T-helper 2 cell treated with Interferon-gamma antibody and Interleukin-4, amounts not matched to agents 5 μg/mL and 100 μg/mL, for 36 hours (primary cell): ENCODE measurements around the gene NONO.
"Not testable (repeated sequence)": the region's sequence is repeated elsewhere in the genome, so short reads cannot be mapped to it uniquely, and the experiment has no call there.

Source experiments
- DNase-seq: peaks from one replicate; pipeline ENCODE4 v3.0.0; 2021; ENCODE audit warnings: low spot score
- H3K27ac Mint-ChIP-seq: one replicate; pipeline ENCODE4 v1.8.0; 2021; ENCODE audit warnings: mild to moderate bottlenecking, mixed read lengths
- H3K27me3 Mint-ChIP-seq: one replicate; pipeline ENCODE4 v1.8.0; 2021; ENCODE audit warnings: low read depth, mixed read lengths
- H3K36me3 Mint-ChIP-seq: one replicate; pipeline ENCODE4 v1.8.0; 2021; ENCODE audit warnings: low read depth, mixed read lengths
- H3K4me1 Mint-ChIP-seq: one replicate; pipeline ENCODE4 v1.8.0; 2021; ENCODE audit warnings: low read depth, mixed read lengths
- H3K4me3 Mint-ChIP-seq: one replicate; pipeline ENCODE4 v1.8.0; 2022; ENCODE audit warnings: mild to moderate bottlenecking, moderate library complexity, mixed read lengths
- H3K9me3 Mint-ChIP-seq: one replicate; pipeline ENCODE4 v1.8.0; 2021; ENCODE audit warnings: mixed read lengths

Gene NONO

DNA sequence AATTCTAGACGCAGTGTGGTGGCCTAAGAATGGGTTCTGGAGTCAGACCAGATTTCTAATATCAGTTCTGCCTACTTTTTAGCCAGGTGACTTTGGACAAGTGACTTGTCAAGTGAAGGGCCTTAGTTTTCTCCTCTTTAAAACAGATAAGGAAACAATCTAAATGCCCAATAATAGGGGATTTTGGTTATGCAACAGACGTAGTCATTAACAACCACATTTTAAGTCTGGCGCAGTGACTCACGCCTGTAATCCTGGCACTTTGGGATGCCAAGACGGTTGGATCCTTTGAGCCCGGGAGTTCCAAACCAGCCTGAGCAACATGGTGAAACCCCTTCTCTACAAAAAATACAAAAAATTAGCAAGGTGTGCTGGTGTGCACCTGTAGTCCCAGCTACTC, 27.4 kb upstream of the NONO start:
- DNase-seq: no peak
- no peaks in the 10 kb centered on the region for H3K27me3 Mint-ChIP-seq
- peak overlapping the region; percentile 52 for H3K4me3 Mint-ChIP-seq
- no peaks in the 10 kb centered on the region for H3K36me3 Mint-ChIP-seq
- H3K4me1 Mint-ChIP-seq: peaks cover 22% of the 10 kb centered on the region
- no peaks in the 10 kb centered on the region for H3K9me3 Mint-ChIP-seq
- no peak overlapping the region for H3K27ac Mint-ChIP-seq

GRCh38 chrX:71256856-71257255, 26.6 kb upstream of the NONO start:
- H3K27me3 Mint-ChIP-seq: no peaks in the 10 kb centered on the region

GRCh38 chrX:71268624-71269023, 14.8 kb upstream of the NONO start:
- DNase-seq, H3K4me3 Mint-ChIP-seq, H3K27me3 Mint-ChIP-seq, H3K36me3 Mint-ChIP-seq, H3K4me1 Mint-ChIP-seq, H3K27ac Mint-ChIP-seq, H3K9me3 Mint-ChIP-seq: not testable (repeated sequence)

More at GRCh38 chrX:71256856-71257255, 26.6 kb upstream of the NONO start:
- Mint-ChIP-seq H3K4me3 (no peak overlapping the region), H3K4me1 (peaks cover 15% of the 10 kb centered on the region), H3K36me3 (no peaks in the 10 kb centered on the region), H3K9me3 (no peaks in the 10 kb centered on the region), H3K27ac (no peak overlapping the region)
- no peak for DNase-seq

- no peak for DNase-seq
- no peaks in the 10 kb centered on the region for H3K27me3 Mint-ChIP-seq
- H3K27ac Mint-ChIP-seq: no peak overlapping the region
- no peak overlapping the region for H3K4me3 Mint-ChIP-seq
- no peaks in the 10 kb centered on the region for H3K36me3 Mint-ChIP-seq
- no peaks in the 10 kb centered on the region for H3K9me3 Mint-ChIP-seq
- H3K4me1 Mint-ChIP-seq: no peaks in the 10 kb centered on the region
These were observed 13.5 kb upstream of the NONO start for GRCh38 chrX:71269801-71270395.

GRCh38 chrX:71272313-71272712, 11.1 kb upstream of the NONO start:
- not testable (repeated sequence) for DNase-seq, H3K36me3 Mint-ChIP-seq, H3K27me3 Mint-ChIP-seq, H3K4me1 Mint-ChIP-seq, H3K9me3 Mint-ChIP-seq, H3K4me3 Mint-ChIP-seq, H3K27ac Mint-ChIP-seq

DNA sequence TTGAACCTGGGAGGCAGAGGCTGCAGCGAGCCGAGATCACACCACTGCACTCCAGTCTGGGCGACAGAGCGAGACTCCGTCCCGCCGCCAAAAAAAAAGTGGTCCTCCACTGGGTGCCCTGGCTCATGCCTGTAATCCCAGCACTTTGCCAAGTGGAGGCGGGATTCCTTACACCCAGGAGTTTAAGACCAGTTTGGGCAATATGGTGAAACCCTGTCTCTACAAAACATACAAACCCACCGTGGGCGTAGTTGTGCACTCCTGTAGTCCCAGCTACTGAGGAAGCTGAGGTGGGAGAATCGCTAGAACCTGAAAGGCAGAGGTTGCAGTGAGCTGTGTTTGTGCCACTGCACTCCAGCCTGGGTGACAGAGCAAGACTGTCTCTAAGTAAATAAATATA, 2.1 kb upstream of the NONO start:
- H3K27me3 Mint-ChIP-seq, H3K9me3 Mint-ChIP-seq, H3K4me1 Mint-ChIP-seq, H3K4me3 Mint-ChIP-seq, H3K27ac Mint-ChIP-seq, DNase-seq: not testable (repeated sequence)
- H3K36me3 Mint-ChIP-seq: peaks cover 21% of the 10 kb centered on the region

GRCh38 chrX:71282514-71283402, 677 bp upstream of the NONO start:
- peaks cover 23% of the 10 kb centered on the region for H3K36me3 Mint-ChIP-seq
- peak overlapping the region; percentile 99 for H3K4me3 Mint-ChIP-seq
- H3K27ac Mint-ChIP-seq: peak overlapping the region; percentile 100
- H3K4me1 Mint-ChIP-seq: peaks cover 7% of the 10 kb centered on the region
- peak; percentile 47 for DNase-seq
- H3K9me3 Mint-ChIP-seq: no peaks in the 10 kb centered on the region
- no peaks in the 10 kb centered on the region for H3K27me3 Mint-ChIP-seq

DNA sequence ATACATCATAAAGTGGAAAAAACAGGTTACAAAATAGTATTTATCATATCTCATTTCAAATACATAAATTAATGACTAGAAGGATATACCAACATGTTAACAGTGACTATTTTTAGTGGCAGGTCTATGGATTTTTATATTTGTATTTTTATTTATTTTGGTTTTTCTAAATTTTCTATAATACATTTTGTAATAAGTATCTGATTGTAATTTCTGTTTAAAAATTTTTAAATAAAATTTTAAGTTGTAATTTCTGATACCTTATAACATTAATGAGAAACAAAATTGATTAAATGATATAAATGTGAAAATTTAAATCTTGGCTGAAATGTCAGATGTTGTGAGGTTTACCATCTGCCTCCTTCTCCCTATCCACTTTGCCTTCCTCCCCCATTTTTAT, 2.5 kb downstream of the NONO start:
- no peaks in the 10 kb centered on the region for H3K27me3 Mint-ChIP-seq
- H3K4me1 Mint-ChIP-seq: peaks cover 12% of the 10 kb centered on the region
- H3K36me3 Mint-ChIP-seq: peaks cover 34% of the 10 kb centered on the region

GRCh38 chrX:71291381-71291780, 7.9 kb downstream of the NONO start:
- no peak for DNase-seq

More for the DNA sequence above, 2.5 kb downstream of the NONO start:
- Mint-ChIP-seq H3K9me3 (no peaks in the 10 kb centered on the region), H3K4me3 (peak overlapping the region; percentile 99), H3K27ac (peak overlapping the region; percentile 63)
- no peak for DNase-seq

DNA sequence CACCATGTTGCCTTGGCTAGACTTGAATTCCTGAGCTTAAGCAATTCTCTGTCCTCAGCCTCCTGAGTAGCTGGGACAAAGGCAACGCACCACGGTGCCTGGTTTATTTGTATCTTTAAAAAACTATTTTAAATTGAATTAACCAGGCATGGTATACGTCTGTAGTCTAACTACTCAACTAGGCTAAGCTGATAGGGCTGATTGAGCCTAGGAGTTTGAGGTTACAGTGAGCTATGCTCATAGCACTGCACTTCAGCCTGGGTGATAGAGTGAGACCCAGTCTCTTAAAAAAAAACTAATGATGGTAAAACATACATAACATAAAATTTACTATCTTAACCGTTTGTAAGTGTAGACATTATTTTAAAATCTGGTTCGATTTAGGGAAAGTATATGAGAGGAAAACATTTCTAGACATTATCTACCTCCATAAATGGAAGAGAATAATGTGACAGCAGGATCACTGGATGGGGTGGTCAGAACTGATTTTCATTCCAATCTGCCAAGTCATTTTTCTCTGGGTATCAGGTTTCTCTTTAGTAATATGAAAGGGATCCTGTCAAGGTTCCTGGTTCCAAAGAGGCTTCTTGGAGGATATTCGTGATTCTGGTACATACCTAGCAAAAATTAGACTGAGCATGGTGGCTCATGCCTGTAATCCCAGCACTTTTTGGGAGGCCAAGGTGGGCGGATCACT, 9.4 kb downstream of the NONO start:
- DNase-seq: no peak
- Mint-ChIP-seq H3K4me3 (no peak overlapping the region), H3K9me3 (no peaks in the 10 kb centered on the region), H3K27ac (no peak overlapping the region), H3K27me3 (no peaks in the 10 kb centered on the region), H3K4me1 (peaks cover 5% of the 10 kb centered on the region), H3K36me3 (peaks cover 50% of the 10 kb centered on the region)

More at GRCh38 chrX:71291381-71291780, 7.9 kb downstream of the NONO start:
- Mint-ChIP-seq H3K27ac (no peak overlapping the region), H3K4me3 (no peak overlapping the region), H3K9me3 (no peaks in the 10 kb centered on the region), H3K36me3 (peaks cover 39% of the 10 kb centered on the region), H3K27me3 (no peaks in the 10 kb centered on the region), H3K4me1 (peaks cover 5% of the 10 kb centered on the region)

GRCh38 chrX:71296806-71297205, 13.4 kb downstream of the NONO start:
- H3K27me3 Mint-ChIP-seq: no peaks in the 10 kb centered on the region

DNA sequence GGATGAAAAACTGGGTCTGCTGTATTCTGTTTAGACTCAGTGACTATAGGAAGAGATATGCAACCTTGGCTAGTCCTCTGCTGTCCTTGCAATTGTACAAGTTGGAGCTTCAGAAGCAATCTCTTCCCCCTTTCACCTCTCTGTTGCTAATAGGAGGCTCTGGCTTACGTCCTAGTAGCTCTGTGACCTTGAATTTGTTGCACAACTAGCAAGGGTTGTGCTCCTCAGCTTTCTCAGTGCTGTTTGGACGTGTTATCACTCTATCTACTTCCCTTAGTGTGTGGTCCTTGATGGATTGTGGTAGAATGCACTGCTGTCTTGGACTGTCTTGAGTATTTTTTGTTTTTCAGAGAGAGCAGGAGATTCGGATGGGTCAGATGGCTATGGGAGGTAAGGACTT, 14.7 kb downstream of the NONO start:
- Mint-ChIP-seq H3K36me3 (peaks cover 61% of the 10 kb centered on the region), H3K4me3 (no peak overlapping the region)

More at GRCh38 chrX:71296806-71297205, 13.4 kb downstream of the NONO start:
- H3K4me3 Mint-ChIP-seq: no peak overlapping the region
- no peak for DNase-seq
- no peak overlapping the region for H3K27ac Mint-ChIP-seq
- peaks cover 3% of the 10 kb centered on the region for H3K4me1 Mint-ChIP-seq
- H3K9me3 Mint-ChIP-seq: no peaks in the 10 kb centered on the region
- peaks cover 57% of the 10 kb centered on the region for H3K36me3 Mint-ChIP-seq

DNA sequence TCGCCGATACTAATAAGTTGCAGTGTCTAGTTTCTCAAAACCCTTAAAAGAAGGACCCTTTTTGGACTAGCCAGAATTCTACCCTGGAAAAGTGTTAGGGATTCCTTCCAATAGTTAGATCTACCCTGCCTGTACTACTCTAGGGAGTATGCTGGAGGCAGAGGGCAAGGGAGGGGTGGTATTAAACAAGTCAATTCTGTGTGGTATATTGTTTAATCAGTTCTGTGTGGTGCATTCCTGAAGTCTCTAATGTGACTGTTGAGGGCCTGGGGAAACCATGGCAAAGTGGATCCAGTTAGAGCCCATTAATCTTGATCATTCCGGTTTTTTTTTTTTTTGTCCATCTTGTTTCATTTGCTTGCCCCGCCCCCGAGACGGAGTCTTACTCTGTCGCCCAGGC, 16.6 kb downstream of the NONO start:
- H3K27ac Mint-ChIP-seq, H3K9me3 Mint-ChIP-seq, H3K27me3 Mint-ChIP-seq, DNase-seq, H3K4me3 Mint-ChIP-seq: not testable (repeated sequence)
- peaks cover 67% of the 10 kb centered on the region for H3K36me3 Mint-ChIP-seq
- H3K4me1 Mint-ChIP-seq: peaks cover 17% of the 10 kb centered on the region

More for the DNA sequence above, 14.7 kb downstream of the NONO start:
- DNase-seq: no peak
- Mint-ChIP-seq H3K27me3 (no peaks in the 10 kb centered on the region), H3K27ac (no peak overlapping the region), H3K4me1 (peaks cover 16% of the 10 kb centered on the region), H3K9me3 (no peaks in the 10 kb centered on the region)

- not testable (repeated sequence) for H3K27me3 Mint-ChIP-seq, H3K4me3 Mint-ChIP-seq, H3K9me3 Mint-ChIP-seq, H3K27ac Mint-ChIP-seq, DNase-seq
- H3K4me1 Mint-ChIP-seq: peaks cover 17% of the 10 kb centered on the region
- peaks cover 68% of the 10 kb centered on the region for H3K36me3 Mint-ChIP-seq
These were observed 17.1 kb downstream of the NONO start for GRCh38 chrX:71300495-71300894.
